Esophagus (tissue), 2 donors: ENCODE measurements around the gene RPL31. TPM values are rescaled to one million over a fixed set of nuclear protein-coding genes. Genes with fewer than 3 reads are reported as not detected.

Experiments used
- H3K27ac ChIP-seq, 2 donors: one replicate each; pipeline ENCODE4 v1.5.1; 2013; ENCODE audit warnings: low read depth in 2 of 2, mild to moderate bottlenecking in 2 of 2, inconsistent platforms in 1 of 2, low read length in 1 of 2, moderate library complexity in 1 of 2
- H3K27me3 ChIP-seq, 2 donors: one replicate each; pipeline ENCODE4 v1.6.1; 2013; ENCODE audit warnings: low read length in 2 of 2, control low read depth in 1 of 2, mild to moderate bottlenecking in 1 of 2; ENCODE audit not compliant: insufficient read depth in 2 of 2, control insufficient read depth in 1 of 2
- H3K36me3 ChIP-seq, 2 donors: one replicate each; pipeline ENCODE4 v1.6.1; 2013; ENCODE audit warnings: low read length in 1 of 2; ENCODE audit not compliant: control insufficient read depth in 2 of 2, insufficient read depth in 2 of 2
- H3K4me1 ChIP-seq, 2 donors: one replicate each; pipeline ENCODE4 v1.6.1; 2013; ENCODE audit warnings: low read length in 1 of 2; ENCODE audit not compliant: control insufficient read depth in 2 of 2, insufficient read depth in 2 of 2
- H3K4me3 ChIP-seq, 2 donors: one replicate each; pipeline ENCODE4 v1.5.1; 2013; ENCODE audit warnings: low read length in 2 of 2, mild to moderate bottlenecking in 2 of 2, low read depth in 1 of 2, moderate library complexity in 1 of 2
- H3K9me3 ChIP-seq, 2 donors: one replicate each; pipeline ENCODE4 v1.6.1; 2013; ENCODE audit warnings: mild to moderate bottlenecking in 2 of 2, low read depth in 1 of 2, low read length in 1 of 2, moderate library complexity in 1 of 2; ENCODE audit not compliant: control insufficient read depth in 2 of 2, insufficient read depth in 1 of 2
- WGBS, 2 donors: extraction: QIAGEN DNeasy Blood & Tissue Kit; methylation state at CpG; one replicate each; pipeline ENCODE4 v1.1.7; 2013; 5-methylcytosine and 5-hydroxymethylcytosine counted together
- polyA plus RNA-seq, 2 donors: library from polyadenylated mRNA; stranded (reverse); fragments of 200-250 nt; gene quantifications; one replicate each; pipeline ENCODE4 v1.2.3, GENCODE V29; 2013
- donor health status: healthy with polysubstance abuse.
- donor health status: Bipolar disorder and iron deficiency.

Gene RPL31
- polyA plus RNA-seq, 2 donors: 5,749 to 6,812 TPM

DNA sequence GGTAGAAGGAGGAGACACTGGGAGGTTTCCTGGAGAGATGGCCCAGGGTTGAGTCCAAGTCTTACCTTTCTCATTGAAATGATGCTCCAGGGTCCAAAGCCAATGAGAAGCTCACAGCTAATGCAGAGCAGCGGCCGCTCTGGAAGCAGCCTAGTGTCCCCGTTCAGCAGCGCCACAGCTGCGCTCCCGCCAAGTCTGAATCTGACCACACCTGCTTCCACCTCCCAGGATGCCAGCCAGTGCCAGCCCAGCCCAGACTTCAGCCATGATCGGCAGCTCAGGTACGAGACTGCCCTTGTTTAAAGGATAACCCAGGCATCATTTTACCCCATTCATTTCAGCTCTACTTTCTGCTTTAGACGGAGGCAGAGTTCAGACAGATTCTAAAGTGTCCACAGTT is 11.9 kb upstream of the RPL31 start:
- H3K36me3 ChIP-seq: peaks cover 0 to 33% of the 10 kb centered on the region in 2 donors
- no peaks in the 10 kb centered on the region for H3K9me3 ChIP-seq
- 87 to 91% methylated on average over 9 of the region's 9 CpGs for whole genome bisulfite sequencing, 2 donors
- H3K4me1 ChIP-seq: no peaks in the 10 kb centered on the region
- H3K27ac ChIP-seq: no peak overlapping the region
- H3K4me3 ChIP-seq: no peak overlapping the region
- H3K27me3 ChIP-seq: no peaks in the 10 kb centered on the region

DNA sequence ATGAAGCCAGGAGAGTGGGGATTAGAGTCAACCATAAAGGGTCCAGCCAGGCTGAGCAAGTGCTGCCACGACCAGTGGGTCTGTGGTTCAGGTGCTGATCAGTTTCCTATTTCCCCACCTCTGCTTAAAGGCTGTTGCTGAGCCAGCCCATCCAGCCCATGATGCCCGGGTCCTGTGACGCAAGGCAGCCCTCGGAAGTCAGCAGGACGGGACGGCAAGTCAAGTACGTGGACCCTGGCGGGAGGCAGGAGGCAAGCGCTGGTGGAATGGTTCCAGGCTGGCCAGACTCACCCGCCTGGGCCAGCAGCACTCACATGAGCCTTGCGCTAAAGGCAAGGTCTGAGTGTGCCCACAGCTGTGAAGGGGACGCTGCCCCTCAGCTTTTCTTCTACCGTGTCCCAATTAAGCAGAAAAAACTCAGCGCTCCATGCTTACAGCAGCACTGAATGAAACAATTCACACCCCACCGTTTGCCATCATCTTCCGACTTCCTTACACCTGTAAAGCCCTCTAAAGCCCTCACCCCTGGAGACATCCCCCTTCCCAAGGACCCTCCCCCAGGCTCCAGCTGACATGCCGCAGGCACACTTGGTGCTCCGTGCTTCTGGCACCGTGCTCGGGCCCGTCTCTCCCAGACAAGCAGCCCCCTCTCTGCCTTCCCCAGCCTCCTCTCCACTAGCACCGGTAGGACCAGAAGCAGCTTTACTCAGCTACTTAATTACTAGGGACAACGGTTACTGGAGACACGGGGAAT is 11.3 kb upstream of the RPL31 start:
- Histone ChIP-seq H3K4me3 (no peak overlapping the region), H3K4me1 (no peaks in the 10 kb centered on the region), H3K9me3 (no peaks in the 10 kb centered on the region), H3K27ac (no peak overlapping the region), H3K27me3 (no peaks in the 10 kb centered on the region), H3K36me3 (peaks cover 0 to 37% of the 10 kb centered on the region in 2 donors)
- WGBS, 2 donors: 86 to 88% methylated on average over 24 of the region's 24 CpGs

DNA sequence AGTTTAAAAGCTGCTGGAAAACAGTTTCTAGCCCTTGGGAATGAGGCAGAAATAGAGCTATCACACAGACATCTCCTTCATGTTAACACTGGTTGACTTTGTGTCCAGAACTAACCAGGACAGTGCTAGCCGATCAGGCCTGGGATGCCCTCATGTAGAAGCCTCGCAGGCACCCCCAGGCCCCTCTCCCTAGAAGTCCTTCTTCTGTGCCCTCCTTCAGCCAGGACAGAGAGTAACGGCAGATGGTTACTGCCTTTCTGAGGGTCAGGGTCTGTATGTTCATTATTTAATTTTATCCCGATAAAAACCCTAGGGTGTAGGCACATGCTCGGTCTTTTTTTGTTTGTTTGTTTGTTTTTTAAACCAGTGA is 10.7 kb upstream of the RPL31 start:
- no peak overlapping the region for H3K27ac ChIP-seq
- H3K36me3 ChIP-seq: peaks cover 0 to 37% of the 10 kb centered on the region in 2 donors
- no peak overlapping the region for H3K4me3 ChIP-seq
- no peaks in the 10 kb centered on the region for H3K27me3 ChIP-seq
- WGBS, 2 donors: 89% methylated on average over 5 of the region's 5 CpGs
- H3K9me3 ChIP-seq: no peaks in the 10 kb centered on the region
- no peaks in the 10 kb centered on the region for H3K4me1 ChIP-seq

DNA sequence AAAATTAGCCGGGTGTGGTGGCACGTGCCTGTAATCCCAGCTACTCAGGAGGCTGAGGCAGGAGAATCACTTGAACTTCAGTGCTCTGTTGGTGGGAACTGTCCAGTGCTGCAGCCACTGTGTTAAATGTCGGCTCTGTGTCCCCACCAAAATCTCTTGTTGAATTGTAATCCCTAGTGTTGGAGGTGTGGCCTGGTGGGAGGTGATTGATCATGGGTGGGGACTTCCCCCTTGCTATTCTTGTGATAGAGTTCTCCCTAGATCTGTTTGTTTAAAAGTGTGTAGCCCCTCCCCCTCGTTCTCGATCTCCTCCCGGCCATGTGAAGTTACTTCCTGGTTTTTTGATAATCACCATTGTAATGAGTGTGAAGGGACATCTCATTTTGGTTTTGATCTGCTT is 9.8 kb upstream of the RPL31 start:
- H3K4me3 ChIP-seq: no peak overlapping the region
- H3K27me3 ChIP-seq: no peaks in the 10 kb centered on the region
- H3K36me3 ChIP-seq: peaks cover 0 to 37% of the 10 kb centered on the region in 2 donors
- no peaks in the 10 kb centered on the region for H3K4me1 ChIP-seq
- 82 to 83% methylated on average over 6 of the region's 6 CpGs for WGBS, 2 donors
- H3K27ac ChIP-seq: no peak overlapping the region
- no peaks in the 10 kb centered on the region for H3K9me3 ChIP-seq

DNA sequence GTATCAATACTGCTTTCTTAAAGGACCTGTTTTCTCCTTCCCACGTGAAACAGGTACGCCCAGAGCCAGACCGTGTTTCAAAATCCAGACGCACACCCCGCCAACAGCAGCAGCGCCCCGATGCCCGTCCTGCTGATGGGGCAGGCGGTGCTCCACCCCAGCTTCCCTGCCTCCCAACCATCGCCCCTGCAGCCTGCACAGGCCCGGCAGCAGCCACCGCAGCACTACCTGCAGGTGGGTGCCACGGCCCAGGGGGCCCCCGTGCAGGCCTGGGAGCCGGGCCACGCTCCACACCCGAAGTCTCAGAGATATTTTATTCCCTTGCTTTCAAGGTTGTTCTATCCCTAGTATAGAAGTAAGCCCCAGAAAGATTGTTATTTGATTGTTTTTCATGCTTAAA is 8.8 kb upstream of the RPL31 start:
- Histone ChIP-seq H3K4me1 (no peaks in the 10 kb centered on the region), H3K9me3 (no peaks in the 10 kb centered on the region), H3K27me3 (no peaks in the 10 kb centered on the region), H3K4me3 (no peak overlapping the region), H3K36me3 (peaks cover 0 to 29% of the 10 kb centered on the region in 2 donors), H3K27ac (no peak overlapping the region)
- whole genome bisulfite sequencing, 2 donors: 89 to 94% methylated on average over 17 of the region's 17 CpGs

DNA sequence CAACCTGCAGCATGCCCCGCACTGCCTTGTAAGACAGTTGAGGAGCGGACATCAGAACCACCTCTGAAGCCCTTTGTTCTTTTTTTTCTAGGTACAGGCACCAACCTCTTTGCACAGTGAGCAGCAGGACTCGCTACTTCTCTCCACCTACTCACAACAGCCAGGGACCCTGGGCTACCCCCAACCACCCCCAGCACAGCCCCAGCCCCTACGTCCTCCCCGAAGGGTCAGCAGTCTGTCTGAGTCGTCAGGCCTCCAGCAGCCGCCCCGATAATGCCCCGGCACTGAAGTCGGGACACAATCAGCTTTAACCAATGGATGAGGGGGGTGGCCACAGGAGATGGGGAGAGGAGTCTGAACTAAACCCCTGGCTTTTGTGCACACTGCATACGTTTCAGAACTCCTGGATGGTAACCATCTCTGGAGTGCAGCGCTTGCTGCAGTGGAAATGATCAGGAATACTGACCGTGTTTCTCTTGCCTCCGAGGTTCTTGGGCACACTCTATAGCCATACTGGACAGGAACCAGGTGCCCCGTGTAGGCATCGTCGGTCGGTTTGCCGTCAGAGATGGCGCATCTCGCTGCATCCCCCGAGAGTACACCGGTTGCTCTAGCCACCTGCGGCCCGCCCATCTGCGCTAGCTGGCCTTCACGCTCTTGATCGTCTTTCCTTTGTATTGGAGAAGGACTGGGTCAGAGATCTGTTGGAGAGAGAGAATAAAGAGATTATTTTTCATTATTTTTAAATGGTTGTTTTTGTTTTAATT is 6.6 kb upstream of the RPL31 start:
- Histone ChIP-seq H3K9me3 (no peaks in the 10 kb centered on the region), H3K4me3 (no peak overlapping the region), H3K36me3 (peaks cover 0 to 27% of the 10 kb centered on the region in 2 donors), H3K4me1 (no peaks in the 10 kb centered on the region), H3K27me3 (no peaks in the 10 kb centered on the region), H3K27ac (no peak overlapping the region)
- 93 to 96% methylated on average over 28 of the region's 28 CpGs for WGBS, 2 donors

DNA sequence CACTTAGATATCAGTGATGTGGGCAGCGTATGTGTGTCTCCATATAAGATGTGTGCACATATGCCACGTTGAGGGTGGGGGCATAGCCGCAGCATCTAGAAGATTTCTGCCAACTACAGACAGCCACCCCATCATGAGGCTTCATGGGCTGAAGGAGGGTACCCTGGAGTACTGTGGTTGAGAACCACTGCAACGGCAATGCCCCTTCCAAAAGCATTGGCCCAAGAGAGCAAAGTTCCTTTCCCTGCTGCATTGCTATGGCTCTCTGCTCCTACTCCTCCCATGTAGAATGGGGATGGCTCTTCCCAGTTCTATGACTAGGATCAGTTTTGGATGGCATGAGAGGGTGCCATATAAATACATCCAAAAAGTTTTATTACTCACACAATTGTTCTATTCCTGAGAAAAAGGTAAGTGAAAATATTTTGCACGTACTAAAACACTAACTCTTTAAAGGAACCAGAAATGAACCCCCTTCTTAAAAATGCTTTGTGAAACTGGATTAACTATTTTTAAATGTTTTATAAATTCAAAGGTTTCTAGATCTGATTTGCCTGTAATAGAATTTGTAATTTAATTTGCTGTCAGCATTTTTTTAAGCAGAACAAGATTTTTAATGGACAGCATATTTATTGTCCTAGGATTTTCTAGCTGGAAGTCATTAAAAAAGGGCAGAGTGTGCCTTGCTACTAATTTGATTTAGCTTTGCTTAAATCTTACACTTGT is 4.4 kb upstream of the RPL31 start:
- Histone ChIP-seq H3K9me3 (no peaks in the 10 kb centered on the region), H3K4me1 (peaks cover 0 to 2% of the 10 kb centered on the region in 2 donors), H3K27me3 (no peaks in the 10 kb centered on the region), H3K36me3 (peaks cover 0 to 21% of the 10 kb centered on the region in 2 donors), H3K4me3 (no peak overlapping the region), H3K27ac (no peak overlapping the region)
- WGBS, 2 donors: 92% methylated on average over 5 of the region's 5 CpGs

DNA sequence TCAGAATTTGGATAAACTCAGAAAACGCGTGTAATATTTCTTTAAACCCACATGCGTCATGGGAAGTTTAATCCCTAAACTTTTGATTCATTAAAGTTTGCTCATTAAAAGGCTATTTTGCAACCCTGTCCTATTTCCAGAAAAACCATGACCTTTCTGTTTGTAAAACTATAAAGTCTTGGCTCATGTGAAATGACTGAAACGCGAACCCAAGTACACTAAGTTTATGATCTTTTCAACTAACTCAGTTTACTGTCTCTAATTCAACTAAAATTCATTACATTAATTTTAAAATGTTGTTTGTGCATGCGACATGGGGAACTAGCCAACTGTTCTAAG is 3.9 kb upstream of the RPL31 start:
- peaks cover 0 to 20% of the 10 kb centered on the region in 2 donors for H3K36me3 ChIP-seq
- H3K4me3 ChIP-seq: no peak overlapping the region
- no peak overlapping the region for H3K27ac ChIP-seq
- H3K4me1 ChIP-seq: peaks cover 0 to 2% of the 10 kb centered on the region in 2 donors
- no peaks in the 10 kb centered on the region for H3K27me3 ChIP-seq
- H3K9me3 ChIP-seq: no peaks in the 10 kb centered on the region
- 74 to 79% methylated on average over 6 of the region's 6 CpGs for WGBS, 2 donors

DNA sequence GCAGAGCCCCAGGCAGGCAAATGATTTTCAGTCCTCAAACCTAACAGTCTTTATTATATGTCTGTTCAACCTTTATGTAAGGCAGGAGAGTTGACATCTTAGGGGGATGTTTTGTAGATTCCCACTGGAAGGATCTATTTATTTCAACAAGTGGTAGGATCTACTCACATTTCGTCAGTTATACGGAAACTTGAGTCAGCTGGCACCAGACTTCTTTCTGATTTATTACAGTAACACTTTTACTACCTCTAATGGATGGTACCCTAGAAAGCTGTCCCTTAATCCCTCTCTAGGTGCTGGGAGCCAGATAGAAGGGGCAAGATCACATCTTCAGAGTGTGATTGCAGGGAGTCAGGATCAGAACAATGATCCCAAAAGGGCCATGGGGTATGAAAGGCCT is 2.1 kb upstream of the RPL31 start:
- Histone ChIP-seq H3K4me3 (no peak overlapping the region), H3K36me3 (peaks cover under 1 to 17% of the 10 kb centered on the region in 2 donors), H3K27me3 (no peaks in the 10 kb centered on the region), H3K9me3 (no peaks in the 10 kb centered on the region), H3K4me1 (peaks cover 0 to 5% of the 10 kb centered on the region in 2 donors), H3K27ac (no peak overlapping the region)
- WGBS, 2 donors: 92 to 94% methylated on average over 2 of the region's 2 CpGs
